ENCODE measurements around the gene BCLAF1. TPM values are rescaled to one million over a fixed set of nuclear protein-coding genes. Genes with fewer than 3 reads are reported as not detected.

BCLAF1 gene
- total and polyA plus RNA-seq, 9 of the 15 experiments (the other 6 are each of a cell fraction or from before 2014, with no cell fraction given), result 65.4 to 286 (median 165) TPM

GRCh38 chr6:136290410-136291010, 864 bp upstream of the BCLAF1 start (continued):
- TF ChIP-seq ARHGAP35 (IDR thresholded peaks at IDR 0.05; ENCODE audit: partially characterized antibody) (no peak), MAZ (CRISPR knock-in tag; conservative IDR thresholded peaks at IDR 0.05 in 1 of 2, IDR thresholded peaks at IDR 0.05 in 1 of 2) (peak in 1 of 2 experiments; percentile 71; a peak in 1 of 4 replicates), ZKSCAN1 (IDR thresholded peaks at IDR 0.05; ENCODE audit: low read depth, low read length) (no peak; the same call in 1 of the 2 replicates), E2F5 (CRISPR knock-in tag; IDR thresholded peaks at IDR 0.05) (no peak), CEBPB (tag; IDR thresholded peaks at IDR 0.05) (no peak), ZNF584 (CRISPR knock-in tag; IDR thresholded peaks at IDR 0.05; ENCODE audit: low read depth) (no peak), ZNF75A (CRISPR knock-in tag; IDR thresholded peaks at IDR 0.05) (no peak), RBM34 (IDR thresholded peaks at IDR 0.05; ENCODE audit: borderline replicate concordance, insufficient read depth, low read length) (no peak), ZNF23 (CRISPR knock-in tag; IDR thresholded peaks at IDR 0.05) (no peak), HNRNPLL (IDR thresholded peaks at IDR 0.05; ENCODE audit: low read depth, low read length, poor library complexity, severe bottlenecking) (no peak), PTRF (tag; IDR thresholded peaks at IDR 0.05) (no peak), TRIM24 (IDR thresholded peaks at IDR 0.05) (0 out of 4 replicates have a peak, but pooled peaks of 1 of the 2 experiments have one; percentile 28), ZNF239 (CRISPR knock-in tag; IDR thresholded peaks at IDR 0.05) (no peak), EHMT2 (IDR thresholded peaks at IDR 0.05) (no peak), ZNF696 (CRISPR knock-in tag; conservative IDR thresholded peaks at IDR 0.05) (no peak), ZNF507 (tag; conservative IDR thresholded peaks at IDR 0.05) (no peak), KDM2B (CRISPR knock-in tag; IDR thresholded peaks at IDR 0.05) (no peak), ZNF551 (CRISPR knock-in tag; IDR thresholded peaks at IDR 0.05) (no peak), BHLHE40 (IDR thresholded peaks at IDR 0.05; ENCODE audit: low read length) (peak; percentile 86), KDM5B (IDR thresholded peaks at IDR 0.05; ENCODE audit: insufficient replicate concordance, low read depth, low read length) (no peak), FOS (IDR thresholded peaks at IDR 0.05; ENCODE audit: extremely low read depth, insufficient read length) (no peak), MCM2 (IDR thresholded peaks at IDR 0.05; ENCODE audit: low read depth) (no peak), KAT8 (IDR thresholded peaks at IDR 0.05; ENCODE audit: low read depth) (no peak), TCFL5 (CRISPR knock-in tag; conservative IDR thresholded peaks at IDR 0.05) (no peak), ATF2 (CRISPR knock-in tag; IDR thresholded peaks at IDR 0.05) (no peak), ZBTB1 (CRISPR knock-in tag; IDR thresholded peaks at IDR 0.05; ENCODE audit: borderline replicate concordance, low read depth) (no peak), XRCC3 (IDR thresholded peaks at IDR 0.05) (no peak), SNIP1 (IDR thresholded peaks at IDR 0.05; ENCODE audit: low read depth) (no peak)
- TF ChIP-seq, protein P1, sequence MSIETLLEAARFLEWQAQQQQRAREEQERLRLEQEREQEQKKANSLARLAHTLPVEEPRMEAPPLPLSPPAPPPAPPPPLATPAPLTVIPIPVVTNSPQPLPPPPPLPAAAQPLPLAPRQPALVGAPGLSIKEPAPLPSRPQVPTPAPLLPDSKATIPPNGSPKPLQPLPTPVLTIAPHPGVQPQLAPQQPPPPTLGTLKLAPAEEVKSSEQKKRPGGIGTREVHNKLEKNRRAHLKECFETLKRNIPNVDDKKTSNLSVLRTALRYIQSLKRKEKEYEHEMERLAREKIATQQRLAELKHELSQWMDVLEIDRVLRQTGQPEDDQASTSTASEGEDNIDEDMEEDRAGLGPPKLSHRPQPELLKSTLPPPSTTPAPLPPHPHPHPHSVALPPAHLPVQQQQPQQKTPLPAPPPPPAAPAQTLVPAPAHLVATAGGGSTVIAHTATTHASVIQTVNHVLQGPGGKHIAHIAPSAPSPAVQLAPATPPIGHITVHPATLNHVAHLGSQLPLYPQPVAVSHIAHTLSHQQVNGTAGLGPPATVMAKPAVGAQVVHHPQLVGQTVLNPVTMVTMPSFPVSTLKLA (conservative IDR thresholded peaks at IDR 0.05), result no peak
